NCI-H1092 (cell line): ENCODE measurements around the gene AHCYL2.
"Not testable (repeated sequence)": the region's sequence is repeated elsewhere in the genome, so short reads cannot be mapped to it uniquely, and the experiment has no call there.

Experiments
- DNase-seq: peaks from one replicate; lab custom pipeline; 2025; lab: John Stamatoyannopoulos, UW

AHCYL2 gene

DNA sequence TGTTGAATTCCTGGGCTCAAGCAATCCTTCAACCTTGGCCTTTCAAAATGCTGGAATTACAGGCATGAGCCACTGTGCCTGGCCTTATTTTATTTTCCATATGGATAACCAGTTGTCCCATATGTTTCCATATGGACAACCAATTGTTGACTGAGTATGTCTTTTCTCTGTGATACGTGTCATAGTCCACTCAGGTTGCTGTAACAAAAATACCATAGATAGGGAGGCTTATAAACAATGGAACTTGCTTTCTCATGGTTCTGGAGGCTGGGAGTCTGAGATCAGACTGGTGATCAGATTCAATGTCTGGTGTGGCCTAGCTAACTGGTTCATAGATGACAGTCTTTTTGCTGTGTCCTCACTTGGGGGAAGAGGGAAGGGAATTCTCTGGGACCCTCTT lies 19.4 kb downstream of the AHCYL2 start:
- no peak for DNase-seq

DNA sequence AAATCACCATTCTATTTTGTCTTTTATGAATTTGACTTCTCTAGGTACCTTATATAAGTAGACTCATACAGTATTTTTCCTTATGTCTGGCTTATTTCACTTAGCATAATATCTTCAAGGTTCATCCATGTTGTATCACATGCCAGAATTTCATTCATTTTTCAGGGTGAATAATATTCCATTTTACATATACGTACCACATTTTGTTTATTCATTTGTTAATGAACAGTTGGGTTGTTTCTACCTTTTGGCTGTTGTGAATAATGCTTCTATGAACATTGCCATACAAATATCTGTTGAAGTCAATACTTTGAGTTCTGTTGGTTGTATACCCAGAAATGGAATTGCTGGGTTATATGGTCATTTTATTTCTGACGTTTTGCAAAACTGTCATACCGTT lies 20.7 kb downstream of the AHCYL2 start:
- no peak for DNase-seq

DNA sequence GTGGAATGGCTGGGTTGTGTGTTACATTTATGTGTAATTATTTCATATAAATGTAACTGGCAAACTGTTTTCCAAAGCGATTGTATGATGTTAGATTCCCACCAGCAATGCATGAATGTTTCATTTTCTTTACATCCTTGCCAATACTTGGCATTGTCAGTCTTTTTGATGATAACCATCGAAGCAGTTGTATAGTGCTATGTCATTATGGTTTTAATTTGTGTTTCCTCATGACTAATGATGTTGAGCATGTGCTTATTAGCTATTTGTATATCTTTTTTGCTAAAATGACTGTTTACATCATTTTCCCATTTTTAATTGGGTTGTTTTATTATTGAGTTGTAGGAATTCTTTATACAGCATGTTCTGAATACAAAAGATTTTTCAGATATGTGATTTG lies 22.3 kb downstream of the AHCYL2 start:
- no peak for DNase-seq

DNA sequence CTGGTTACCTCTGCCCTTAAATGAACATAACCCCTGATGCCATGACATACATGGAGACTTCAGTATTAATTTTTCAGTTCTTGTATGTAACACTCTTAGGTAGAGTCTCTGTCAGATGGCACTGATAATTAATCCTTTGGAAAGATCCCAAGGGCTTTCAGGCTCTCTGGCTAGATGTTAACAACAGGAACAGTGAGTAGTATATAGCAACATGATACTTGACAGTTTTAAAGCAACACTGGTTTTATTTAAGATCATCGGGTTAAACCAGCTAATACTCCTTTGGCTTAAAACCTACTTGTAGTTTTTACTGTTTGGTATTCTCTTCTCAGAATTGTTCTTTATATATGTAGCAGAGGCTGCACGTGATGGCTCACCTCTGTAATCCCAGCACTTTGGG lies 27.3 kb downstream of the AHCYL2 start:
- DNase-seq, result no peak

DNA sequence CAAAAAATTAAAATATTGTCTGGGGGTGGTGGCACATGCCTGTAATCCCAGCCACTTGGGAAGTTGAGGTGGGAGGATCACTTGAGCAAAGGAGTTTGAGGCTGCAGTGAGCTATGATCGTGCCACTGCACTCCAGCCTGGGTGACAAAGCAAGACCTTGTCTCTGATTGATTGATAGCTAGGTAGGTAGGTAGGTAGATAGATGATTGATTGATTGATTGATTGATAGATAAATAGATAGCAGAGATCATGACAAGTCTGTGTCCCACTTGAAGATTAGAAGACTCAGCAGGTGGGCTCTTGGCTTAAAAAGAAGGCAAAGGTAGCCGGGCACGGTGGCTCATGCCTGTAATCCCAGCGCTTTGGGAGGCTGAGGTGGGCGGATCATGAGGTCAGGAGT lies 27.8 kb downstream of the AHCYL2 start:
- not testable (repeated sequence) for DNase-seq

DNA sequence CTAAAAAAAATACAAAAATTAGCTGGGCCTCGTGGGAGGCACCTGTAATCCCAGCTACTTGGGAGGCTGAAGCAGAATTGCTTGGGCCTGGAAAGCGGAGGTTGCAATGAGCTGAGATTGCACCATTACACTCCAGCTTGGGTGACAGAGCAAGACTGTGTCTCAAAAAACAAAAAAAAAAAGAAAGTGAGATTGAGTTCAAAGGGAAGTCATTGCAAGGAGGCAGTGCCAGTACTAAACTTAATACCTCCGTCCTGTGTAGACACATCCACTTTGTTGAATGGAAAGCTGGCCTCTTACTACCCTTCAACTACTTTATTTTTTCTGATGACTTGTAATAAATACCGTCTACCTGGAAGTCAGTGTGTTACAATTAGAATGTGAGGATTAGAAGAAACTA lies 31.0 kb downstream of the AHCYL2 start:
- no peak for DNase-seq

DNA sequence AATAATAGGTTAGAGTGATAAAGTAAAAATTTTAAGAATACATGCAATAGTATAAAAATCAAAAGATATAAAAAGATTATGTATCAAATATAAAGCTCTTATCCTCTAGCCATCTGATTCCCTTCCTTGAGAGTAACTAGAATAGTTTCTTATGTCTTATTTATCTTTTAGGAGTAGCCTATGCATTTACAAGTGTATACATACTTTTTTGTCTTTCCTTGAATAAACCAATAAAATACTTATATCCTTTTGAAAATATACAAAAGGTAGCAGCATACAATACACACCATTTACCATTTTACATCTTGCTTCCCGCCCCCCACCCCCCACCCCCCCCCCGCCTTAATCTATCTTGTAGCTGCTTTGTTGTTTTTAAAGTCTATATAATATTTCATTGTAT lies 31.4 kb downstream of the AHCYL2 start:
- DNase-seq, result no peak

DNA sequence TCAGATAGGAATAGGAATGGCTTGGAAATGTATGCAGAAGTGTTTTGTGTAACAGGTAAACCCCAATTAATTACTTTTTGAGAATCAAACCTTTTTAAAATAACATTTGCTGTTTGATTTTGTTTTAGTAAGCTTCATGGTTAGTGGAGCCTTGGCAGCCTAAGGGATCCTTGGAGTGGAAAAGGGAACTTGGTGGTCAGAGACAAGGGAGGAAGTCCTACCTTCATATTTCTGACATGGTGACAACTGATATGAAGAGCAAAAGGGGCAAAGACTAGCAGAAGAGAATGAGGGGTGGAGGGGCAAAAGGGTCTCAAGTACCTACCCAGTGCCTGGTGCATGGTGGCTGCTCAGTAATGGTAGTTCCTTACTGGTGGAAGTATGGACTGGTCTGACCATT lies 32.3 kb downstream of the AHCYL2 start:
- DNase-seq, result no peak

DNA sequence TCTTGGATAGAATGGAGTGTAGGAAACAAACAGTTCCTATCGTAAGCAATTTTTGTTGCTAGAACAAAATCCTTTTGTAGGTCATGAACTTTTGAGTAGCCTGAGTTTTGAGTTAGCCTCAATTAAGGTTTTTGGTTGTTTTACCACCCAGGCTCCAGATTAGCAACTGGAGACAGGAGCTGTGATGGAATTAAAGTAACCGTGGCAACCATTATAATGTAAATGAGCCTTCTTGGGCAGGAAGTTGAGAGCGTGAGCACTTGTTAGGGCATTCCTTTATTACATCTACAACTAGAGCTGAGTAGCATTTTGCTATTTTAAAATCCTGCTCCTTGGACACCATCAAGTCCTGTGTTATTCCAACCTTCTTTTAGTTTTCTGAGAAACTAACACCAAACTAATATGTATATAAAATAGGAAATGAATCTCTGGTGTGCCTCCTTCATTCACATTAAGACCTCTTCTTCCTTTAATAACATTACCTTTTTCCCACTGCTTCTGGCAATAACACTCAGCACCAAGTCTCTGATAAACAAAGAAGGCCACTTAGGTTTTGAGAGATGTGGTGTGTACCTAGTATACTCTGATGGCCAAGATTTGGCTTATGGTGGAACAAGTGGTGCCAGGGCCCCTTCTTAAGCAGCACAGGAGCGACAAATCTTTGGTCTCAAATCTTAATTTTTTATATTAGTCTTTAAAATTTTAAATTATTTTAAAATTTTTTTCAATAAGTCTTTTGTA lies 34.0 kb downstream of the AHCYL2 start:
- no peak for DNase-seq

DNA sequence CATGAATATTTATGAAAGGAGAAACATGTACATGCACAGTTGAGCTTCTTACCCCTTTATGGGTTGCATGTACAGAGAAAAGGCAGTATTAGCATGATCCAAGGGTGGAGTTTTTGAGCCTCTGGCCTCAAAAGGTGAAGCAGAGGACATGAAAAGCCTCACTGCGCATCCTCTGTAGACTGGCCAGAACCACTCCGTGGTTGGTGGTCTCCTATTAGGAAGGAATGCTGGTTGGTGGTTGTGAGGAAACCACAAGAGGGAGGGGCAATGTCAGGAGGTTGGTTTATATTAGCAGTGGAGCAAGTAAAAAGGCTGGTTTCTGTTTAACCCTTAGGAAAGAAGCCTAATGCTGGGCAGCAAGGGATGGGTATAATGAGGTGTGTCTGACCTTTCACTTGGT lies 37.5 kb downstream of the AHCYL2 start:
- no peak for DNase-seq

DNA sequence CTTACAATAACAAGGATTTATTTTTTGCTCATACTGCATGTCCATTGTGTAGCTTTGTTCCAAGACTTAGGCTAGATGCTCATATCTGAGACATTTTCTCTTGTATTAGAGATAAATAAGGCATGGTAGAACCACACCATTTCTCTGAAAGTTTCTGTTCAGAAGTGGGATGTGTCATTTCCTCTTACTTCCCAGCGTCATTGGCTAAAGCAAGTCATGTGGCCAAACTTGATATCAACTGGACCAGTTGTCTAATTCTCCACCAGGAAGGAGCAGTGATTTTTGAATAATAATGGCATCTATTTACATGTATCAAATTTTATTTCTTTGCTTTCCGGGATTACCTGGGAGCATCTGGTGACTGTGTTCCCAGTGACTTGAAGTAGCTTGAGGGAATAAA lies 38.3 kb downstream of the AHCYL2 start:
- DNase-seq, result no peak

DNA sequence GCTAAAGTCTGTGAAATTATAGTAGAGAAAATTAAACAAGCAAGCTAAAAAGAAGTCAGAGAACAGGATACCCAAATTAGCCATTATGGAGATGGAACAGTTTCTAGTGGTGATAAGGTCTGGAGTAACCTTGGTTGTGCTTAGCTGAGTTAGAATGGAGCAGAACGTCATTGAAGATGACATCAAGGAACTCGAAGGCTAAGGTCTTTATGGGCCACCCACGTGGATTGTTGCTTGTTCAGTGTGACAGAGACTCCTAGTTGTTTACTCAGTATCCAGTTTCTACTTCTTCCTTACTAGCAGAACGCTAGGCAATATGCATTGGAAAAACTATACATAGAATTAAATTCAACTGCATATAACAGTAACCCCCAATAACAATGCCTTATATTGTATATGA lies 39.7 kb downstream of the AHCYL2 start:
- no peak for DNase-seq

DNA sequence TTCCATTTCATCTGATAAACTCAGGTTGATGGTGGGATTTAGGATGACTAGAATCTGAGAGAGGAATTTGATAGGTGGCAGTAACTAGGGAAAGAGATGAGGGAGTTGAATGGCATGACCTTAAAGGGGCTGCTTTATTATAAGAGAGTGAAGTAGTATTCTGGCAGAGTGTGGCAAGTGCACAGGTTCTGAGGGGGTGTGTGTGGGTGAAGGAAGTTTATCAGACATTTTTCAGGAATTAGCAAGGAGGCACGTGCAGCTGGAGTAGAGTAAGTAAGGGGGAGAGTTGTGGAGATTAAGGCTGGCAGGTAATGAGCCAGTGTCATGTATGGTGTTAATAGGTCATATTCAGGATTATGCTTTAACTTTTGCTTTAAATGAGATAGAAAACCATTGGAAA lies 40.5 kb downstream of the AHCYL2 start:
- no peak for DNase-seq

DNA sequence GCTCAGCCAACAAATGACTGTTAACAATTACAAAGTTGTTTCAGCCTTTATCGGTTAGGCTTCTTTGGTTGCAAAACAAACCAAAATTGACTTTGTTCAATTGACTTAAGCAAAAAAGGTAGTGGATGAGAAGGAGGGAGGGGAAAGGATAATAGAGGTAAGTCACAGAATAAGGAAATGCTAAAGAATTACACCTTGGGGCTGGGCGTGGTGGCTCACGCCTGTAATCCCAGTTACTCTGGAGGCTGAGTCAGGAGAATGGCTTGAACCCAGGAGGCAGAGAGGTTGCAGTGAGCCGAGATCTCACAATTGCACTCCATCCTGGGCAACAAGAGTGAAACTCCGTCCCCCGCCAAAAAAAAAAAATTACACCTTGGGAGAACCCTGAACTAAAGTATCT lies 41.4 kb downstream of the AHCYL2 start:
- no peak for DNase-seq

DNA sequence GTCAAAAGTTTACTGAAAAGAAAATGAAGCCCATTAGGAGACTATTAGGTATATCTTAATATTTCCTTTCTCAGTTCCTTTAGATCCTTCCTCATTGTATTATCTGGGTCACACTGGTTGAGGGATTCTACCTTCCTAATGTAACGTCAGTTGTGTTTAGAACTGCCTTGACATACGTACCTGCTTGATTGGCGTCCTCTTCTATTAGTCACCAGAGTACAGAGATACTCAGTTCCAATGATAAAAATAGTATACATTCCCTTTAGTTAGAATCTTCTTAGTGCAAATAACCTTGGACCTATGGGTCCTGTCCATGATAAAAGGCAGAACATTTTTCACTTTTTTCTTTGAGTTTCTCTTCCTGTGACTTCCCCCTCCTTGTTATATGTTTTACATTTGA lies 45.2 kb downstream of the AHCYL2 start:
- DNase-seq, result no peak

DNA sequence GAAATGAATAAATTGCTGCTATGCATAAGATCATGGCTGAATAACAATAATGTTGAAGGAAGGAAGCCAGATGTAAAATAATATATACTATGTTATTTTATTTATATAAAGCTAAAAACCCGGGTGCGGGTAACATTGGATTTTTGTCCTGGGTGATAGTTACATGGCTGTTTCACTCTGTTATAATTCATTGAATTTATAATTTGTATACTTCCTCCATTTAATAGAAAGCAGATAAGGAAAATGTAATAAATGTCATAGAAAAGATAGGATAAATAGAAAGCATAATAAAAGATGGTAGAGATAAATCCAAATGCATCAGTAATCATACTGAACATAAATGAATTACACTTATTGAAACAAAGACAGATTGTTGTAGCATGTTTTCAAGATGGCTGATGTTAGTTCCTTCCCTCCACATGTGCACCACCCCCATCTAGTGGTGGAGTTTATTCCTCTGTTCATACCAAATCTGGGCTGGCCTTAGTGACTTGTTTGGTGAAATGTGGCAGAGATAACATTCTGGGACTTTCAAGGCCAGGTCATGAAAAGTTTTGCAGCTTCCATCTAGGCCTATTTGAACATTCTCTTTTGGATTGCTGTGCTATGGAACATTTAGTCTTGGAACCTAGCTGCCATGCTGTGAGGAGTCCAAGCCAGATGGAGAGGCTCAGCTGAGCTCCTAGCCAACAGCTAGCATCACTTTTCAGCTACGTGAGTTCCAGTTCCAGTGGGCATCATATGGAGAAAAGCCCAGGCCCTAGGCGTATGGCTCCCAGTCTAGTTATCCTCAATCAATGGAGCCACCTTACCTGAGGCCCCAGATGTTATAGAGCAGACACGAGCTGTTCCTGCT lies 46.9 kb downstream of the AHCYL2 start:
- DNase-seq, result no peak

DNA sequence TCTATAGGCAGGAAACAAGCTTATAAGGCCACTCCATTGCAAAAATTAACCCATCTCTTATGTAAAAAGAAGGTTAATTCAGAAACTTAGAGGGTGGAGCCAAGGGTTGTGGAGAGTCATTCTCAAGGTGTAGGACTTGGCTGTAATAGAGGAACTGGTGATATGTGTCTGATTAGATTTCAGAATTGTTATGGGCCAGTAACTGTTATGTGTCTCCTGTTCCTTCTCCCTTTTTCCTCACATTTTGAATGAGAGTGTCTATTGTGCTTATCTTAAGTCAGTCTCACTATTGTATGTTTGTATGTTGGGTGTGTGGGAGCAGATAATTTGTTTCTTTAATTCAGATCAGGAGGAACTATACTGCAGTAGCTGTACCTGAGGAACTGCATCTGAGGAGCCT lies 49.1 kb downstream of the AHCYL2 start:
- no peak for DNase-seq

DNA sequence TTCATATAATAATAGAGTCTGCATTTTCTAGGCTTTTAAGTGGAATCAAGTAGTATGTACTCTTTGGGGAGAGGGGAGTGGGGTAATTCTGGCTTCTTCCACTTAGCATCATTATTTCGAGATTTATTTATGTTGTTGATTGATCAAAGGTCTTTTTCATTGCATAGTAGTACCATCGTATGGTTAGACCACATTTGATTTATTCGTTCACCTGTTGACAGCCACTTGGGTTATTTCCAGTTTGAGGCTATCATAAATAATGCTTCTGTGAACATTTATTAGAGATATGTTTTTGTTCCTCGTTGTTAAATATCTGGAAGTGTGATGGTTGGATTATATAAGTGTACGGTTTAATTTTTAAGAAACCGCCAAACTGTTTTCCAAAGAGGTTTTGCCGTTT lies 52.8 kb downstream of the AHCYL2 start:
- DNase-seq, result no peak

DNA sequence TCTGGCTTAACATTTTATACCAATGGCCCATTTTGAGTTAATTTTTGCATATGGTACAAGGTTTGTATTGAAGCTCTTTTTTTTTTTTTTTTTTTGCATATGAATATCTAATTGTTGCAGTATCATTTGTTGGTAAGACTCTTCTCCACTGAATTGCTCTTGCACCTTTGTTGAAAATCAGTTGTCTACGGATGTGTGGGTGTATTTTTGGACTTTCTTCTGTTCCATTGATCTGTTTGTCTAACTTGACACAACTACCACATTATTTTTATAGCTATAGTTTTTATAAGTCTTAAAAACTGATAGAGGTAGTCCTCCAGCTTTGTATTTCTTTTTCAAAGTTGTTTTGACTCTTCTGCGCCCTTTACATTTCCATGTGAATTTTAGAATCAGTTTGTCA lies 53.9 kb downstream of the AHCYL2 start:
- no peak for DNase-seq

DNA sequence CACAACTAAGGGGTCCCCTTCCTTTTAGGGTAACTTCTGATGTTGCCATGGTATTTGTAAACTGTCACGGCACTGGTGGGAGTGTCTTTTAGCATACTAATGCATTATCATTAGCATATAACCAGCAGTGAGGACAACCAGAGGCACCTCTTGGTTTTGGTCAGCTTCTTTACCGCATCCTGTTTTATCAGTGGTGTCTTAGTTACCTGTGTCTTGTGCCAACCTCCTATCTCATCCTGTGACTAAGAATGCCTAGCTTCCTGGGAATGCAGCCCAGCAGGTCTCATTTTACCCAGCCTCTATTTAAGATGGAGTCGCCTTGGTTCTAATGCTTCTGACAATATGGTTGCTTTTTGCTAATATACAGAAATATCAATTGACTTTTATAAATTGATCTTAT lies 54.9 kb downstream of the AHCYL2 start:
- DNase-seq, result no peak

DNA sequence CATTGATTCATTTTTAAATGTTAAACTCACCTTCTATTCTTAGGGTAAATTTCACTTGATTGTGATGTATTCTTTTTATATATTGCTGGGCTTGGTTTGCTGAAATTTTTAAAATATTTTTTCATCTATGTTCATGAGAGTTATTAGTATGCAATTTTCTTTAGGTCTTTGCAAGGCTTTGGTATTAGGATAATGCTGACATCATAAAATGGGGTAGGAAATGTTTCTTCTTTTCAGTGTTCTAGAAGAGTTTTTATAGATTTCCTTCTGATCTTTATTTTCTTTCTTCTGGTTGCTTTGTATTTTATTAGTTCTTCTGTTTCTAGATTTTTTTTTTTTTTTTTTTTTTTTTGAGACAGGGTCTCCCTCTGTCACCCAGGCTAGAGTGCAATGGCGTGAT lies 56.3 kb downstream of the AHCYL2 start:
- no peak for DNase-seq

DNA sequence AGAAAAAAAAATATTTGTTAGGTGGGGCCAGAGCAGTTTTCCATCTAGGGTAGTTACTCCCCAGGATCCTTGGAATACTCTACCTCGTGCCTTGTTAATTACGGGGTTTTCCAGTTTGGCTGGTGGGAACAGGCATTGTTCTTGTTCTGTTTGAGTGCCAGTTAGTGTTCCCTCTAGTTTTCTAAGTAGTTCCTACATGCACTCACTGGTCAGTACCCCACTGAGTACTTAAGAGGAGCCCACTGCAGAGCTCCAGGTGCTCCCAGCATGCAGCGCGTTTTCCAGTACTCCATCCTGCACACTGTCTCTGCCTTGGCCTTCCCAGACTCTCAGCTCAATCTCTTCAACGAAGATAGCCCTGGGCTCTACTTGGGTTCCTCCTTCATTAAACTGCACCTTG lies 58.0 kb downstream of the AHCYL2 start:
- DNase-seq, result no peak

DNA sequence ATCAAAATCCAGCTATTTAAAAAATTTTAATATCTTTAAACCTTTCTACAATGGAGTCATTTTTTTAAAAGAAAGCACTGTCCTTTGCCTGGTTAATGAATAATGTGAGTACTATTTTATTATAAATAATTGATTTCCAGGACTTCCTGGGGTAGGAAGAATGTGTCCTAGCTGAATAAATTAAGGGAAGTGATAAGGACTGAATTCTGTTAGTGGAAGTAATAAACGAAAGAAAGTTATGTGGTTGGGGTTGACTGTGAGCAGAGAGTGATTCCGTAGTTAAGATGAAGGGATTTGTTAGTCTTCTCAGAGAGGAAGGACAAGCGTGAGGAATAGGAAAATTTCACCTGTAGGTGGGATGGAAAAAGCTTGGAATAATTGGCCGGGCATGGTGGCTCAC lies 59.1 kb downstream of the AHCYL2 start:
- DNase-seq, result no peak

DNA sequence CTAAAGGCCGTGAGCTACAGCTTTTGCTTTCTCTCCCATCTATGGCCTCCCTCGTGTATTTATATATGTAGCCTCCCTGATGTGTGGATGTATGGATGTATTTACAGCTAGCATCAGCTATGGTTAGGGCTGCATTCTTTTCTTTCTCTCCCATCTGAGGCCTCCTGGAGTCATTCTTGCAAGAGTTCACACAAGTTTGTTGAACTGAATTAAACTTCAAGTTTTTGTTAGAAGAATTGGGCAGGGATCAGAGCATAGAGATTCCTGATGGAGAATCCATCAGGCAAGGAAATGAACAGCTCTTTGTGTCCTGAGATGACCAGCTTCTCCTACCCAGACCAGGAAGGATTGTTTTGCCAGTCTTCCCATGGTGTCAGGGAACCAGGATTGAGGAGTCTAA lies 60.3 kb downstream of the AHCYL2 start:
- DNase-seq, result no peak
